Upper lobe of left lung (tissue), 6 donors: ENCODE data around the gene SLC12A7. TPM values are rescaled to one million over a fixed set of nuclear protein-coding genes. Genes with fewer than 3 reads are reported as not detected.

Source experiments
- ATAC-seq, 2 donors: fragments of 200-7000 bp; cut with Tn5 transposase; one replicate each; pipeline ENCODE4 v1.9.1; 2022; ENCODE audit warnings: mild to moderate bottlenecking in 2 of 2, moderate library complexity in 2 of 2; ENCODE audit not compliant: low FRiP score in 2 of 2
- DNase-seq, 2 donors: peaks; one replicate each; pipeline ENCODE4 v3.0.0-alpha.2; 2019 to 2020
- H3K27ac ChIP-seq, 4 donors: fragments of 200-600 bp; sonication (generic); one replicate each; pipeline ENCODE4 v1.5.1; 2016 to 2019
- H3K27me3 ChIP-seq, 4 donors: fragments of 200-600 bp; sonication (generic); one replicate each; pipeline ENCODE4 v1.5.1; 2017 to 2019
- H3K36me3 ChIP-seq, 4 donors: fragments of 200-600 bp; sonication (generic); one replicate each; pipeline ENCODE4 v1.5.1; 2016 to 2019
- H3K4me1 ChIP-seq, 4 donors: fragments of 200-600 bp; sonication (generic); one replicate each; pipeline ENCODE4 v1.5.1; 2018 to 2019
- H3K4me3 ChIP-seq, 4 donors: fragments of 200-600 bp; sonication (generic); one replicate each; pipeline ENCODE4 v1.5.1; 2017 to 2019; ENCODE audit warnings: mild to moderate bottlenecking in 2 of 4, moderate library complexity in 1 of 4
- H3K9me3 ChIP-seq, 4 donors: fragments of 200-600 bp; sonication (generic); one replicate each; pipeline ENCODE4 v1.5.1; 2018 to 2019
- EP300 ChIP-seq, 4 donors: sonication (generic); formaldehyde crosslinking; IDR thresholded peaks; one replicate each; pipeline ENCODE4 v1.5.1; 2017; ENCODE audit warnings: antibody characterized with exemption in 4 of 4, control low read depth in 2 of 4
- POLR2A ChIP-seq, 4 donors: fragments of 450-650 bp; IDR thresholded peaks; one replicate each; pipeline ENCODE4 v1.5.1; 2016 to 2017; ENCODE audit warnings: antibody characterized with exemption in 4 of 4, mild to moderate bottlenecking in 2 of 4
- POLR2AphosphoS5 ChIP-seq, 2 donors: sonication (generic); formaldehyde crosslinking; IDR thresholded peaks; one replicate each; pipeline ENCODE4 v1.5.1; 2017; ENCODE audit warnings: antibody characterized with exemption in 2 of 2
- WGBS, 2 donors: methylation state at CpG; one replicate each; pipeline ENCODE4 v1.1.5; 2017 to 2018; 5-methylcytosine and 5-hydroxymethylcytosine counted together
- total RNA-seq, 6 donors: library from RNA; depleted of rRNA in 4 of 6; stranded (reverse); fragments of >200 nt in 4 of 6; gene quantifications; one replicate each; pipeline versions ENCODE4 v1.1.0 to v1.2.1, GENCODE V29; 2016 to 2021
- TF ChIP-seq, protein P1 (sequence below), 6 experiments: fragments of 450-650 bp in 4 of 6; fragments of 200-600 bp in 2 of 6; sonication (generic) in 2 of 6; IDR thresholded peaks; one replicate each; pipeline ENCODE4 v1.5.1; 2016 to 2019; ENCODE audit warnings: antibody characterized with exemption in 6 of 6
- donor health status: DM: no; HTN: no; CAD: no; lungs with moderate emphysema.
- donor health status: DM: no; HTN: yes; CAD: no; lungs with severe emphysema.

The SLC12A7 gene
- total RNA-seq, 6 donors from 2014 or later, result 31.3 to 138 (median 48.5) TPM

DNA sequence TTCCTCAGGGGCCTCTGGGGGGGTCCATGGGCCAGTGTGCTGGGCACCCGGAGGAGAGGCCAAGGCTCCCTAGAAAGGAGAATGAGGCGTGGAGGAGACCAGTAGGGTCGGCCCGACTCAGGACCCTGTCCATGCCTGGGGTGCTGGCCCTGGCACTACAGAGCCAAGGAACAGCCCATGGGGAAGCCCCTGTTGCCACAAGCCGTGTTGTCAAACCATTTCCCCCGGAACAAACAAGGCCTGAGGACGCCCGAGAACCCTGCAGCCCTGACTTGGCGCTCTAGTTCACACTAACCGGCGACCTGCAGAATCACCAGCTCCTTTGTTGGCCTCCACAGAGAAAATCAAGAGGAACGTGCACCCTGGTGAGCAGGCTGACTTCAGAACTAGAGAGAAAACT is 41.6 kb upstream of the SLC12A7 start:
- Histone ChIP-seq H3K27me3 (peaks cover 0 to 18% (median 10%) of the 10 kb centered on the region in 4 donors), H3K4me3 (no peak overlapping the region), H3K4me1 (peaks cover 19 to 40% (median 25%) of the 10 kb centered on the region in 4 donors), H3K36me3 (no peaks in the 10 kb centered on the region), H3K27ac (peak overlapping the region in 1 of 4 donors; percentile 8), H3K9me3 (peaks cover 0 to 4% (median 0%) of the 10 kb centered on the region in 4 donors)
- WGBS, 2 donors, result 67 to 100% methylated on average over 1 to 12 of the region's 12 CpGs
- ATAC-seq (no peak), DNase-seq (no peak)
- TF ChIP-seq POLR2AphosphoS5 (IDR thresholded peaks at IDR 0.05) (no peak), POLR2A (IDR thresholded peaks at IDR 0.05) (no peak), EP300 (IDR thresholded peaks at IDR 0.05) (no peak)
- TF ChIP-seq, protein P1, sequence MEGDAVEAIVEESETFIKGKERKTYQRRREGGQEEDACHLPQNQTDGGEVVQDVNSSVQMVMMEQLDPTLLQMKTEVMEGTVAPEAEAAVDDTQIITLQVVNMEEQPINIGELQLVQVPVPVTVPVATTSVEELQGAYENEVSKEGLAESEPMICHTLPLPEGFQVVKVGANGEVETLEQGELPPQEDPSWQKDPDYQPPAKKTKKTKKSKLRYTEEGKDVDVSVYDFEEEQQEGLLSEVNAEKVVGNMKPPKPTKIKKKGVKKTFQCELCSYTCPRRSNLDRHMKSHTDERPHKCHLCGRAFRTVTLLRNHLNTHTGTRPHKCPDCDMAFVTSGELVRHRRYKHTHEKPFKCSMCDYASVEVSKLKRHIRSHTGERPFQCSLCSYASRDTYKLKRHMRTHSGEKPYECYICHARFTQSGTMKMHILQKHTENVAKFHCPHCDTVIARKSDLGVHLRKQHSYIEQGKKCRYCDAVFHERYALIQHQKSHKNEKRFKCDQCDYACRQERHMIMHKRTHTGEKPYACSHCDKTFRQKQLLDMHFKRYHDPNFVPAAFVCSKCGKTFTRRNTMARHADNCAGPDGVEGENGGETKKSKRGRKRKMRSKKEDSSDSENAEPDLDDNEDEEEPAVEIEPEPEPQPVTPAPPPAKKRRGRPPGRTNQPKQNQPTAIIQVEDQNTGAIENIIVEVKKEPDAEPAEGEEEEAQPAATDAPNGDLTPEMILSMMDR (IDR thresholded peaks at IDR 0.05), result no peak

GRCh38 chr5:1152771-1153282 is 41.0 kb upstream of the SLC12A7 start:
- peaks cover 0 to 4% (median 0%) of the 10 kb centered on the region in 4 donors for H3K9me3 ChIP-seq
- 69 to 70% methylated on average over 11 to 15 of the region's 15 CpGs for WGBS, 2 donors
- TF ChIP-seq, protein P1 (IDR thresholded peaks at IDR 0.05), result no peak
- no peak for TF ChIP-seq POLR2A (IDR thresholded peaks at IDR 0.05)
- no peak for TF ChIP-seq EP300 (IDR thresholded peaks at IDR 0.05)
- TF ChIP-seq POLR2AphosphoS5 (IDR thresholded peaks at IDR 0.05), result no peak
- no peak for ATAC-seq
- H3K4me3 ChIP-seq, result no peak overlapping the region
- DNase-seq, result no peak
- peaks cover 0 to 18% (median 10%) of the 10 kb centered on the region in 4 donors for H3K27me3 ChIP-seq
- peak overlapping the region in 1 of 4 donors; percentile 8 for H3K27ac ChIP-seq
- no peaks in the 10 kb centered on the region for H3K36me3 ChIP-seq
- peaks cover 19 to 40% (median 25%) of the 10 kb centered on the region in 4 donors for H3K4me1 ChIP-seq

GRCh38 chr5:1152156-1152555 is 40.3 kb upstream of the SLC12A7 start:
- TF ChIP-seq POLR2A (IDR thresholded peaks at IDR 0.05), result no peak
- TF ChIP-seq POLR2AphosphoS5 (IDR thresholded peaks at IDR 0.05), result no peak
- no peak for TF ChIP-seq EP300 (IDR thresholded peaks at IDR 0.05)
- TF ChIP-seq, protein P1 (IDR thresholded peaks at IDR 0.05), result no peak
- no peak for ATAC-seq
- Histone ChIP-seq H3K27ac (no peak overlapping the region), H3K4me3 (no peak overlapping the region), H3K4me1 (peaks cover 19 to 40% (median 25%) of the 10 kb centered on the region in 4 donors), H3K27me3 (peaks cover 0 to 18% (median 10%) of the 10 kb centered on the region in 4 donors), H3K36me3 (no peaks in the 10 kb centered on the region), H3K9me3 (peaks cover 0 to 4% (median 0%) of the 10 kb centered on the region in 4 donors)
- 50 to 82% methylated on average over 3 to 8 of the region's 10 CpGs for WGBS, 2 donors
- no peak for DNase-seq

DNA sequence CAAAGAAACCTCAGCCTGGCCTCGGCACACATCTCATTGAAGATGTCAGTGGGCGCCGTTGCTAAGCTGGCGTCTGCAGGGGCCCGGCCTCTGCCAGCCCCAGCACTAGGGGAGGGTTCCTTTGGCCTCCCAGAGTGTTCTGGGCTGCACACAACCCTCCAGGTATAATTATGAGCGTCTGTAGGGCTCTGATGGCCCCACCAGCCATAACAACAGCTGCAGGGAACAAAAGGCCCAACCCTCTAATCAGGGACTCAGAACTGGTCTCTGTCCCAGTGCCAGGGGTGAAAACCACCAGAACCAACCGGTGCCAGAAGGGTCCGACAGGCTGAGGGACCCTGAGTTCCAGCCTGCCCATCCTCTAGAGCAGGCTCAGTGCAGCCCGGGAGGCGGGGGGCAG is 39.5 kb upstream of the SLC12A7 start:
- DNase-seq (no peak), ATAC-seq (no peak)
- H3K4me3 ChIP-seq, result no peak overlapping the region
- H3K9me3 ChIP-seq, result no peaks in the 10 kb centered on the region
- peaks cover 21 to 45% (median 26%) of the 10 kb centered on the region in 4 donors for H3K4me1 ChIP-seq
- 91 to 96% methylated on average over 6 to 10 of the region's 10 CpGs for WGBS, 2 donors
- H3K27me3 ChIP-seq, result peaks cover 0 to 17% (median 10%) of the 10 kb centered on the region in 4 donors
- no peak overlapping the region for H3K27ac ChIP-seq
- TF ChIP-seq POLR2A (IDR thresholded peaks at IDR 0.05) (no peak), EP300 (IDR thresholded peaks at IDR 0.05) (no peak), POLR2AphosphoS5 (IDR thresholded peaks at IDR 0.05) (no peak)
- TF ChIP-seq, protein P1 (IDR thresholded peaks at IDR 0.05), result no peak
- no peaks in the 10 kb centered on the region for H3K36me3 ChIP-seq

- Histone ChIP-seq H3K4me1 (peaks cover 19 to 45% (median 28%) of the 10 kb centered on the region in 4 donors), H3K4me3 (no peak overlapping the region), H3K27ac (no peak overlapping the region), H3K27me3 (peaks cover 0 to 14% (median 6%) of the 10 kb centered on the region in 4 donors), H3K36me3 (no peaks in the 10 kb centered on the region), H3K9me3 (no peaks in the 10 kb centered on the region)
- WGBS, 2 donors, result 97% methylated on average over 10 of the region's 10 CpGs; no CpG with 5 or more reads in 1 of the 2 donors
- TF ChIP-seq POLR2A (IDR thresholded peaks at IDR 0.05) (no peak), EP300 (IDR thresholded peaks at IDR 0.05) (no peak)
- ATAC-seq (no peak), DNase-seq (no peak)
These were observed 39.0 kb upstream of the SLC12A7 start for GRCh38 chr5:1150866-1151265.
